ENCODE measurements around the gene NEUROD4. TPM values are rescaled to one million over a fixed set of nuclear protein-coding genes. Genes with fewer than 3 reads are reported as not detected.

The NEUROD4 gene
- total RNA-seq, 1 donor from 2014 or later, result not detected

GRCh38 chr12:54977155-54977554 lies 42.6 kb upstream of the NEUROD4 start:
- Histone ChIP-seq H3K36me3 (ENCODE audit: control insufficient read depth, insufficient read depth, low read length) (no peaks in the 10 kb centered on the region), H3K27me3 (ENCODE audit: control insufficient read depth, insufficient read depth, low read length) (peaks cover 2% of the 10 kb centered on the region), H3K4me3 (ENCODE audit: low read depth, low read length) (no peak overlapping the region)
- no peak for TF ChIP-seq CTCF (IDR thresholded peaks at IDR 0.05; ENCODE audit: insufficient read depth, low read length, severe bottlenecking)
- FAIRE-seq (no peak), DNase-seq (ENCODE audit: low read depth) (peak; percentile 69)

- Histone ChIP-seq H3K36me3 (ENCODE audit: control insufficient read depth, insufficient read depth, low read length) (no peaks in the 10 kb centered on the region), H3K27me3 (ENCODE audit: control insufficient read depth, insufficient read depth, low read length) (peaks cover 2% of the 10 kb centered on the region), H3K4me3 (ENCODE audit: low read depth, low read length) (no peak overlapping the region)
- no peak for TF ChIP-seq CTCF (IDR thresholded peaks at IDR 0.05; ENCODE audit: insufficient read depth, low read length, severe bottlenecking)
- no peak for DNase-seq (ENCODE audit: low read depth)
- no peak for FAIRE-seq
Observed at GRCh38 chr12:54977857-54978256, 41.9 kb upstream of the NEUROD4 start.

GRCh38 chr12:54980341-54980740 lies 39.4 kb upstream of the NEUROD4 start:
- H3K4me3 ChIP-seq (ENCODE audit: low read depth, low read length), result no peak overlapping the region
- TF ChIP-seq CTCF (IDR thresholded peaks at IDR 0.05; ENCODE audit: insufficient read depth, low read length, severe bottlenecking), result no peak
- DNase-seq (ENCODE audit: low read depth) (no peak), FAIRE-seq (no peak)
- peaks cover 2% of the 10 kb centered on the region for H3K27me3 ChIP-seq (ENCODE audit: control insufficient read depth, insufficient read depth, low read length)
- H3K36me3 ChIP-seq (ENCODE audit: control insufficient read depth, insufficient read depth, low read length), result no peaks in the 10 kb centered on the region

GRCh38 chr12:54981796-54982195 lies 38.0 kb upstream of the NEUROD4 start:
- DNase-seq (ENCODE audit: low read depth), result no peak
- H3K27me3 ChIP-seq (ENCODE audit: control insufficient read depth, insufficient read depth, low read length), result peaks cover 2% of the 10 kb centered on the region
- no peak for FAIRE-seq
- no peaks in the 10 kb centered on the region for H3K36me3 ChIP-seq (ENCODE audit: control insufficient read depth, insufficient read depth, low read length)
- TF ChIP-seq CTCF (IDR thresholded peaks at IDR 0.05; ENCODE audit: insufficient read depth, low read length, severe bottlenecking), result no peak
- no peak overlapping the region for H3K4me3 ChIP-seq (ENCODE audit: low read depth, low read length)

GRCh38 chr12:54983536-54984101 lies 36.2 kb upstream of the NEUROD4 start:
- FAIRE-seq, result no peak

More at GRCh38 chr12:54983536-54984101, 36.2 kb upstream of the NEUROD4 start:
- Histone ChIP-seq H3K27me3 (ENCODE audit: control insufficient read depth, insufficient read depth, low read length) (peaks cover 2% of the 10 kb centered on the region), H3K4me3 (ENCODE audit: low read depth, low read length) (no peak overlapping the region), H3K36me3 (ENCODE audit: control insufficient read depth, insufficient read depth, low read length) (no peaks in the 10 kb centered on the region)
- TF ChIP-seq CTCF (IDR thresholded peaks at IDR 0.05; ENCODE audit: insufficient read depth, low read length, severe bottlenecking), result no peak
- no peak for DNase-seq (ENCODE audit: low read depth)

Data from bronchial epithelial cell (primary cell).